Hypothalamus (tissue), 51 donors: ENCODE results near the gene PDK4.
"Not testable (repeated sequence)": the region's sequence is repeated elsewhere in the genome, so short reads cannot be mapped to it uniquely, and the experiment has no call there.

ENCODE experiments used
- DNase-seq, 51 donors: peaks; one replicate each; lab custom pipeline; 2025; lab: John Stamatoyannopoulos, UW

Gene PDK4

DNA sequence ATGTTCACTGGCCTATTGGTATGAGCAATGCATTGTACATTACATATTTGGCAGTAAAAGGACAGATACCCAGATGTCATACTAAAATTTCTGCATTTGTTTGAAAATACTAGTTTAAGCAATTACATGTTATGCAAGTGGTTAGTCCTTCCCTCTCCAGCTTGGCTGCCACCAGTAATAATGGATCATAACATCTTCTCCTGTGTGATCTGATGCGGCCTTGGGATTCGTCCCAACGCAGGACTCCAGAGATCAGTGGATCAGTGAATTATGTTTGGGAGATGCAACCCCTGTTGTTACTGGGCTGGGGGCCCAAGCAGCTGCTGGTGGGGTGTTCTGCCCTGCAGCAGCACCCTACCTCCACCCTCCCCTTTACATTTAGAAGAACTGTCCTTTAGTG lies 11.2 kb upstream of the PDK4 start:
- DNase-seq: no peak

- DNase-seq: no peak
Observed at GRCh38 chr7:95605275-95605674, 9.0 kb upstream of the PDK4 start.

- not testable (repeated sequence) for DNase-seq
Observed at GRCh38 chr7:95604811-95605210, 8.5 kb upstream of the PDK4 start.

DNA sequence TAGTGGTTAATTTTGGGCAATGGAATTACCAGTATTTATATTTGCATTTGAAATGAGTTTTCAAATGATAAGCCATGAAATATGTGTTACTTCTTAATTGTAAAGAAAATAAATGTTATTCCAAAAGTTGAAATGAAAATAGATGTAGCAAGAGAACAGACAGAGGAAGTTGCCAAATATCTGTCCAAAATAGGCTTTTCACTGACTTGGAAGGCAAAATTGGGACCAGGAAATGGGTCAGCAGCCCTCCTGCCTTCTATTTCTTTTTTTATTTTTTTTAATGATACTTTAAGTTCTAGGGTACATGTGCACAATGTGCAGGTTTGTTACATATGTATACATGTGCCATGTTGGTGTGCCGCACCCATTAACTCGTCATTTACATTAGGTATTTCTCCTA lies 8.1 kb upstream of the PDK4 start:
- DNase-seq: not testable (repeated sequence)

DNA sequence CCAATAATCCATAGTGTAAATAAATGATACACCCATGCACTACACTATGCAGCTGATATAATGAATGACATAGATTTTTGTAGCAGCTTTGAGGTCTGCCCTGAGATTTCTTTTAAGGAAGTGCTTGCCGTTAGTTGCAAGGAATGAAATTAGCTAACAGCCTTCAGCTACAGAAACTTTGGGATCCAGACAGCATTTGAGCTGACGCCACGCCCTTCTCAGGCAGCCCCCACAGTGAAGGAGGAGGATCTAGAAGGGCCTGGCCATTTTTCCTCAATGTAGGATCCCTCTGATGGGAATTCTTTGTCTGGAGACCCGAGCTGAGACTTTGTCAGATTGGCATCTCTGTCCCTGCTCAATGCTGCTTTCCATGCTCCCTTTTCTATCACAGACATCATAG lies 6.1 kb upstream of the PDK4 start:
- no peak for DNase-seq

- DNase-seq: no peak
Observed at GRCh38 chr7:95601316-95601715, 5.0 kb upstream of the PDK4 start.

GRCh38 chr7:95599069-95599468 lies 2.8 kb upstream of the PDK4 start:
- DNase-seq: no peak

GRCh38 chr7:95598511-95598910 lies 2.2 kb upstream of the PDK4 start:
- DNase-seq: no peak

- peak in 1 of 51 donors; percentile 64 for DNase-seq
Observed at GRCh38 chr7:95595746-95596197, 544 bp downstream of the PDK4 start.

DNA sequence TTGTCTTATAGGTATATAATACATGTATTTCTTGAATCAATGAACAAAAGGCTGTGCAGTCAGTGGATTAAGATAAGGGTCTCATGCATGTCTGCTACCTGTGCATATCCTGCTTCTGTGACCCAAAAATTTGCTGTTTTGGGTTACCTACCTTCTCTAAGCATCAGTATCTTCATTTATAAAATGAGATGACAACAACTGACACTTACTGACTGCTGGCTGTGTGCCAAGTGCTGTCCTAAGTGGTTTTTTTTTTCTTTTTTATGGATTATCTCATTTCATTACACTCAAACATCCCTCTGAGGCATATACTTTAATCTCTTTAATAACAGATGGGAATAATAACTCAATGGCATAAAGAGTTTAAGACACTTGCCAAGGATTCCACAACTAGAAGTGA lies 2.1 kb downstream of the PDK4 start:
- DNase-seq: no peak

GRCh38 chr7:95593343-95593742 lies 3.0 kb downstream of the PDK4 start:
- DNase-seq: no peak

DNA sequence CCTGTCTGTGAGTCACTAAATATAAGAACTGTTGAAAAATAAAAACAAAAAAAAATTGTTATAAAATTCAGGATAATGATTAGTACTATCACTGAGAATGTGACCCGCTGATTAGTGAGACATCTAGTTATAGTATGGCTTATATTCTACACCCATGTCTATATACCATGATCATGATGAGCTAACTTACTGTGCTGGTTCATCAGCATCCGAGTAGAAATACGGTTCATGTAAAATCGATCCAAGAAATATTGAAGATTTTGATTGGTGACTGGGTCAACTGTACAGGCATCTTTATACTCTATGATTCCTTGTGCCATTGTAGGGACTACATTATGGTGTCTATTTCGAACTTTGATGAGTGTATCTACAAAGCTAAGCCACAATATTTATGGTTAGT lies 3.7 kb downstream of the PDK4 start:
- DNase-seq: no peak

DNA sequence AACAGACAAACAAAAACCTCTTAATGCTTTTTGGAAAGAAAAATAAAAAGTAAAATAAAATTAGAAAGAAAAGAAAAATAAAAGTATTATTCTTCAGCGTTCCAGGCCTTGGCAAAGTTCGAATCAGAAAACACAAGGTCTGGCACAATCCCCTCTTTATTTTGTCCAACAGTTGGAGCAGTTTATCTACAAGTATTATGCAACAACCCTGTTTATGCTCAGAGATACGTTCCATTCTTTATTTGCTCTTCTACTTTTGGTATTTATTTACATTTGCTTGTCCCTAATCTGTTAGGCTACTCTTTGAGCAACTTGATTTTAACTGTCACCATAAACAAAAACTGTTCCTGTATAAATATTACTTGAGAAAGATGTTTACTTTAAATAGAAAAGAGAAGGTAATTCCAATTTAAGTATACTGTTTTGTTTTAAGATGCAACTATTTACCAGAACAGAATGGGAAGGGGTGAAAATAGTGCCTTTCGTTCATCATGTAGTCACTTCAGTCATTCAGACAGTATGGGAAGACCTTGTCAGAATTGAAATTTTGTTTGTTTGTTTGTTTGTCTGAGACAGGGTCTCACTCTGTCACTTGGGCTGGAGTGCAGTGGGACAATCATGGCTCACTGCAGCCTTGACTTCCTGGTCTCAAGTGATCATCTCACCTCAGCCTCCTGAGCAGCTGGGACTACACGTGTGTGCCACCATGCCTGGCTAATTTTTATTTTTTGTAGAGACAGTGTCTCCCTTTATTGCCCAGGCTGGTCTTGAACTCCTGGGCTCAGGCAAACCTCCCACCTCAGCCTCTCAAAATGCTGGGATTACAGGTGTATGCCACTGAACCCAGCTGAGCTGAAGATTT lies 5.7 kb downstream of the PDK4 start:
- DNase-seq: peak in 2 of 51 donors; percentile 3 to 35

- no peak for DNase-seq
Observed at GRCh38 chr7:95589766-95590165, 6.5 kb downstream of the PDK4 start.

- no peak for DNase-seq
Observed at GRCh38 chr7:95589031-95589430, 7.3 kb downstream of the PDK4 start.

- DNase-seq: no peak
Observed at GRCh38 chr7:95586951-95587301, 9.4 kb downstream of the PDK4 start.

DNA sequence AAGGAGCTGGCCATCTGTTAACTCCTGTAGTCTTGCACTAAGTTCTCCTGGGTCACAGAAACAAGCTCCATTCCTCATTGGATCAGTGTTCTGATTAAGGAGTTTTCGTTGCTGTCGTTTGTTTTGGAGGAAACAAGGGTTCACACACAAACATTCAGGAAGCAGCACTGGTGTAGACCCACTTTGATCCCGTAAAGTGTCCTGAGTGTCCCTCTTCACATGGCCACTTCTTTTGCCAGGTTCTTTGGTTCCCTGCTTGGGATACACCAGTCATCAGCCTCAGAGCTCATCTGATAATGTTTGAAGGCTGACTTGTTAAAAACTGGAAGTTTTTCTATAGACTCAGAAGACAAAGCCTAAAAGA lies 10.9 kb downstream of the PDK4 start:
- no peak for DNase-seq

- no peak for DNase-seq
Observed at GRCh38 chr7:95584769-95585425, 11.4 kb downstream of the PDK4 start.

DNA sequence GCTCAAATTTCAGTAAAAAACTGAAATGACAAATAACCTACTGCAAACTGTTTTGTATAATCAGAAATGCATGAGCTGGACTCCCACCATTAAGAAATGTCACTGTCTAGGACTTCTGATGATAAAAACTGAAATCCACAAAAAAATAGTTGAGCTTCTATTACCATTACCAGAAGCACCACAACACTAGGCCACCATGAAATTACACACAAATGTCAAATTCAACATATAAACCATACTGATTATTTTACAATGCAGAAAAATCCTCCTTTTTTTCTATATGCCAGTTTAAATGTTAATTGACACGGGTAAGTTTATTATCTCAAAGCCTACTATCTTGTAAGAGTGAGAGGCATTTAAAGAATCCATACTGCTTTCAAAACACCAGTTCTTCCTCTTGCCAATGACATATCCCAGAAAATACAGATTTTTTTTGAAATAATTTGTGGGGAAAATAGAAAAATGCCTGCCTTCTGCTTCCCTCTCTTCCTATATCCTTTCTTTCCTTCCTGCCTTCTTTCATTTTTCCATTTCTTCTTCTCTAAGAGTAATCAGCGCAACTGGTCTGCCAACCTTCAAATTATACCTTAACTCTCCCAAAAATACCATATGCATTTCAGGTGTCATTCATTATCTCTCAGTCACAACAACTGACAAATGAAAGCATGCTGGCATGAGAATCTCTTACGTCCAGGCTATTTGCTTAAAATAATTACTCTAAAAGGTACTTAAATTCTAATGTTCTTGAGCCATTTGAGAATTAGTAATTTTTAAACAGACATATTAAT lies 12.3 kb downstream of the PDK4 start:
- no peak for DNase-seq

DNA sequence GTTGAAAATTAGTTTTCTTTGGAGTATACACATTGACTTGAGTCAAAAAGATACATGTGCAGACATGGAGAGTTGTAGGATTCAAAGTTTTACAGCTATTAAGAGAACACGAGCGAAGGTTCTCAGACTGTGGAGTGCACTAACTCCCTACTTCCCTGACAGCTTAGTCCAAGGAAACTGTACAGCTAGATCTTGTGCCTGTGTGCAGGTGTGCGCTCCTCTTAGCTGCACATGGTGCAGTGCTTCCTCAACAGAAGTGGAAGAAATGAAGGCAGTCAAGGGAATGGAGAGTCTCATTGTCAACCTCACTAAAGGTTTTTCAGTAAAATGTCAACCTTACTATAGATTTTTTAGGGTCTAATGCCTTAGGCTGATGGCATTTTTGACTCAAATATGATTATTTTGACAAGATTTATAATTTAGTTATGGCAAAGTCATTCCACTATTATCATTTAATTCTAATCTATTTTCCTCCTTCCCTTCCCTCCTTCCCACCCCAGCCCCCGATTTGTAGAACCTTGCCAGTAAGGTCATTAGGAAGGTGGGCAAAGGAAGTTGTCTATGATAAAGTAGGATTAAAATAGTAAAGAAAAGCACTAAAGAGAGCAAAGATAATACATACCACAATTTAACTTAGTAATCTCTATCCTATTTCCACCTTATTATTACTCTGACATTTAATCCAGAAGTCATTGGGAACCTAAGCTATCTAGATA lies 13.6 kb downstream of the PDK4 start:
- no peak for DNase-seq

GRCh38 chr7:95581467-95581866 lies 14.8 kb downstream of the PDK4 start:
- DNase-seq: no peak
